Right renal pelvis (tissue), 4 donors: Measurements from ENCODE around the gene KRTAP12-1. TPM values are rescaled to one million over a fixed set of nuclear protein-coding genes. Genes with fewer than 3 reads are reported as not detected.
"Not testable (repeated sequence)": the region's sequence is repeated elsewhere in the genome, so short reads cannot be mapped to it uniquely, and the experiment has no call there.

Source experiments
- DNase-seq, 4 donors: peaks; one replicate each; pipeline ENCODE4 v3.0.0-alpha.2; 2013; ENCODE audit warnings: low read depth in 4 of 4, low spot score in 3 of 4, missing footprints in 1 of 4
- polyA plus RNA-seq, 4 donors: library from polyadenylated mRNA; unstranded; fragments of 120-200 nt; gene quantifications; one replicate each; pipeline ENCODE4 v1.2.1, GENCODE V29; 2013; ENCODE audit not compliant: insufficient read length in 4 of 4

KRTAP12-1 gene
- polyA plus RNA-seq, 4 donors = not detected

DNA sequence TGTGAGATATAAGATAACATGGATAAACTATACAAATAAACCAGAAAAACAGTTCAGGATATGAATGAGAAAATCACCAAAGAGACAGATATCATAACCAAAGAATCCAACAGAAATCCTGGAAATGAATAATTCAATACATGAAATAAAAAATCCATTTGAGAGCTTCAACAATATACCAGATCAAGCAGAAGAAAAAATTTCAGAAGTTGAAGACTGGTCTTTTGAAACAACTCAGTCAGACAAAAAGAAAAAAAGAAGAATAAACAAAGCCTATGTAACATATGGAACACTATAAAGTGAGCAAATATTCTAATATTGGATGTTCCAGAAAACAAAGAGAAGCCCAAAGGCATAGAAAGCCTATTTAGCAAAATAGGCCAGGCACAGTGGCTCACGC, 10.1 kb downstream of the KRTAP12-1 start:
- no peak for DNase-seq

DNA sequence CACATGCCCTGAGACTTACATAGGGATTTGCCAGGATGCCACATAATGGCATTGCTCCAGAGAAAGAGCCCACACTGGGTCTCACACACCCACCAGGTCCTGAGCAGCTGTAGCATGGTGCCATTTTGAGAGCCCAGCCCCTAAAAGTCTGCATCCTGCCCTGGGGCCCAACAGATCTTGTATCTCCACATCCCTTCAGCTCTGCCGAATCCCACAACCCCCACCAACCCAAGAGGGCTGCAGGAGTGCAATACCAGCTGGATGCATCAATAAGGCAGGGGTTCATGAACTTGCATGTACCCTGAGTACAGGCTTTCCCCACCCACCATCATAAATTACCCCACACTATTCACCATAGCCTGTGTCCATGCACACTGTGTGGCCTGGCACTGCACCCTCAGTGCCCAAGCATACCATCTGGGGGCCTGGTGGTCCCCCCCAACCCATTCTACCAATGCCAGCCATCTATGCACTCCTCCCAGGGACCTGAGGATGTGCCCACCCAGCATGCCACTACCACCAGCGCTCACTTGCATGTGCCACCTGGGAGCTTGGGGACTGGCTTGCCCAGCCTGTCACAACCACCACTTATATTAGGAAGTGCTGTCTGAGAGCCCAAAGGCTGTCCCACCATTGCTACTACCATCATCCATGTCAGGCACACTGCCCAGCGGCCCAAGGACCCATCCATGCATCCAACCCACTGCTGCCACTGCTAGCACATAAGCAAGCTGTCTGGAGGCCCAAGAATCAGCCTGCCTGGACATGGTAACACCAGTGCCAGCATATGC, 11.1 kb downstream of the KRTAP12-1 start:
- no peak for DNase-seq

- DNase-seq = no peak
These were observed 14.4 kb downstream of the KRTAP12-1 start for GRCh38 chr21:44667612-44668011.

DNA sequence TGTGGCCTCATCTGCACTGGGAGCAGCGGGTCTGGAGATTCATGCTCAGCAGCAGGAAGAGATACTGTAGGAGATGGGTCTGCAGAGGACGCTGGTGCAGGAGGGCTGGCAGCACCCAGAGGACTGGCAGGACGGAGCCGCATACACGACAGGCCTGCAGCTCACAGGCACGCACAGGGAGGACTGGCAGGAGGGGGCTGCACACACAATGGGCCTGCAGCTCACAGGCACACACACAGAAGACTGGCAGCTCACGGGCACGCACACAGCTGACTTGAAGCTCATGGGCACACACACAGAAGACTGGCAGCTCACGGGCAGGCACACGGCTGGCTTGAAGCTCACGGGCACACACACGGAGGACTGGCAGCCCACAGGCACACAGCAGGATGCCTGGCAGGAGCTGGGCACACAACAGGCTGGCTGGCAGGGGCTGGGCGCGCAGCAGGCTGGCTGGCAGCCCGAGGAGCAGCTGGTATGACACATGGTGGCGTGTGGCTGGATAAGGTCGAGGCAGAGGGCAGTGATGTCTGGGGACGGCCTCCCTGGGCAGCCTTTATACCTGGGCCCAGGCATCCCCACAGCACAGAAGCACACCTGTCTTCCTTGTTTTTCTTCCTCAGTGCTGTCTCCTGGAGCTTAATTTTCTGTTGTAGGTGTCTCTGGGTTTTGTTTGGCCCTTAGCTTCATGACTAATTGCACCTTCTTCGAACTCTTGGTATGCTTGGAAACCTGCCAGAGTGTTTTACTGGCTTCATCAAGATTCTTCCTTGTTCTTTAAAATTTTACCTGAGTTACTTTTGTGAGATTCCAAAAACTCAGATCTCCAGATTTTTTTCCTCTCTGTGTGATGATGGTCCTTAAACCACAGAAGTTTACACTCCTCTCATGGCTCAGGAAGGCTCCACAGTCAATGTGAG, 15.3 kb downstream of the KRTAP12-1 start, which contains the start of gene KRTAP12-2:
Gene KRTAP12-2 (minus strand): TSS at position 527 of the 920 bp plus-strand sequence. CDS start 41 bp downstream, at position 486.
- DNase-seq = no peak

DNA sequence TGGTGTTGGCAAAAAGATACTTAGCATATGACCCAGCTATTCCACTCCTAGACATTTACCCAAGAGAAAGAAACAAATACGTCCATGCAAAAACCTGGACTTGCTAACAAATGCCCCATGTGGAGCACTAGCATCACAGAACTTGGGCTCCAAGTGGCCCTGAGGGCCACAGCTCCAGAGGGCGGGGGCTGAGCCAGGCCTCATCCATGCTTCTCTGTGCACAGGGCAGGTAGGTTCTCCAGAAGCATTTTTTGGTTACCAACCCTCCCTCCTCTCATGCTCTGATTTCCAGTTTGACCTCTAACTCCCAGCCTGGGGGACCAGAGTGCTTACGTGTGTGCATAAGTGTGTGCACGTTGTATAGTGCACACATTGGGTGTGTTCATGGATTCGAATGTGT, 17.3 kb downstream of the KRTAP12-1 start:
- no peak for DNase-seq

GRCh38 chr21:44661567-44661966, 20.4 kb downstream of the KRTAP12-1 start:
- not testable (repeated sequence) for DNase-seq

GRCh38 chr21:44658913-44659595, 22.9 kb downstream of the KRTAP12-1 start:
- DNase-seq = no peak

DNA sequence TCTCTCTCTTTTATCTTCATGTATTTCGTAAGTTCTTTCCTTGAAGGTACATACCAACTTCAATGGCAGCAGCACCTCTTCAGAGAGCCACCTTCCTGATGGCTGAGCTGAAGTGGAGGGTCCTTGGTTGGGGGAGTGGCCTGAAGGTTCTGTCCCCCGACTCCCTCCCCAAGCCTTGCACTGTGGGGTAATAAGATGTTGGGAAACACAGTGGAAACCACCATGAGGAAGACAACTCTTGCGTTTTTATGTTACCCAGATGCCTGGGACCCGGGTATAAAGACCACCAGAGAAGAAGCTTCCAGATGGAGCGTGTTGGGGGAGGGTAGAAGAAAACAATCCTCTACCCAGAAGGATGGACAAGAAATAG, 23.4 kb downstream of the KRTAP12-1 start:
- DNase-seq = no peak

- no peak for DNase-seq
These were observed 24.1 kb downstream of the KRTAP12-1 start, which contains the start of gene KRTAP12-3 for GRCh38 chr21:44657635-44658540. TSS of gene KRTAP12-3 (plus strand) at chr21:44657932. CDS start at chr21:44657980, 48 bp downstream.

- no peak for DNase-seq
These were observed 25.1 kb downstream of the KRTAP12-1 start for GRCh38 chr21:44656868-44657267.

GRCh38 chr21:44654576-44655175, 27.3 kb downstream of the KRTAP12-1 start, which contains the start of gene KRTAP12-4:
TSS of gene KRTAP12-4 (minus strand) at chr21:44654659. CDS start at chr21:44654614, 45 bp downstream.
- DNase-seq = no peak

GRCh38 chr21:44653656-44654575, 28.0 kb downstream of the KRTAP12-1 start:
- DNase-seq = no peak

DNA sequence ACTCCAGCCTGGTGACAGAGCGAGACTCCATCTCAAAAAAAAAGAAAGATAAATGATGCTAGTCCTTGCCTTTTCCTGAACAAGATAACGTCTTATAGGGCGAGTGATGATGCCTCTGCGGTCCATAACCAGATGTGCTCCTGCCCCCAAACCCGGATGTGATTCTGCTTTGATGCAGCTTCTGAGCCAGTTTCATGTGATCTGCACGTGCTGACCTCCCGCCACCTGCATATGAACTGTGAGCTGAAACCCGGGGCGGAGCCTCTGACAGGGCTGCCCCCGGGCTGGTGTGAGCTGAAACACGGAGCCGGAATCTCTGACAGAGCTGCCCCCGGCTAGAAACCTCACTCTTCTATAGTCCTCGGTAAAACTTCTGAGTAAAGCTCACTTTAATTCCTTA, 28.8 kb downstream of the KRTAP12-1 start:
- DNase-seq = no peak

GRCh38 chr21:44650973-44651675, 30.8 kb downstream of the KRTAP12-1 start:
- no peak for DNase-seq

DNA sequence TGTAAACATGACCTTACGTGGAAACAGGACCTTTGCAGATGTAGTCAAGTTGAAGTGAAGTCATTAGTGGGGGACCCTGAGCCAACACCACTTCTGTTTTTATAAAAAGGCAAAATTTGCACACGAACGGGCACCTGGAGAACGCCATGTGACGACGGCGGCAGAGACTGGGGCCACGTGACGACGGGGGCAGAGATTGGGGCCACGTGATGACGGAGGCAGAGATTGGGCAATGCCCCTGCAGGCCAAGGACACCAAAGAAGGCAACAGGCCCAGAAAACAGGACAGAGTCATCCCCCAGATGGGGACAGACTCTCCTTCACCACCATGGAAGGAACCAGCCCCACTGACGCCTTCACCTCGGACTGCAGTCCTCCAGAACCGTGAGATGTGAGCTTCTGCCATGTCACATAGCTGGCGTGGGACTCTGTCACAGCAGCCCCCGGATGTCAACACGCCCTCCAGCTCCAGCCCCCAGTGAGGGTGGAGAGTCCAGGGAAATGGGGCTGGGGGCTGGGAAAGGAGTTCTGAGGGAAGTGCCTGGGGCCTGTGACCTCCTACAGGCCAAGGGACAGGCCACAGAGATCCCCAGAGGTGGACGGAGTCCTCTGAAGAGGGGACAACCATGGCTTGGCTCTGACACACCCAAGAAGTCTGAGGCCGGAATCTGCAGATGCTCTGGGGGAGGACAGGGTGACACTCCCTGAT, 31.5 kb downstream of the KRTAP12-1 start:
- no peak for DNase-seq

GRCh38 chr21:44649521-44650100, 32.4 kb downstream of the KRTAP12-1 start:
- DNase-seq = no peak
